Lung (tissue), 12 donors: ENCODE measurements around the gene KRTAP10-2. TPM values are rescaled to one million over a fixed set of nuclear protein-coding genes. Genes with fewer than 3 reads are reported as not detected.

Experiments
- ATAC-seq: fragments of 200-7000 bp; cut with Tn5 transposase; one replicate; pipeline ENCODE4 v1.9.1; 2020; ENCODE audit warnings: moderate number of reproducible peaks; ENCODE audit not compliant: insufficient read depth, low FRiP score
- DNase-seq, 3 donors: peaks; one replicate each; pipeline ENCODE4 v3.0.0-alpha.2; 2013 to 2017
- H3K27ac ChIP-seq, 2 donors: one replicate each; pipeline ENCODE4 v1.5.1; 2013; ENCODE audit warnings: mild to moderate bottlenecking in 2 of 2, moderate library complexity in 2 of 2, control low read depth in 1 of 2, inconsistent platforms in 1 of 2, low read depth in 1 of 2, low read length in 1 of 2
- H3K27me3 ChIP-seq, 3 donors: one replicate each; pipeline ENCODE4 v1.5.1; 2013; ENCODE audit warnings: low read length in 2 of 3; ENCODE audit not compliant: control insufficient read depth in 3 of 3, insufficient read depth in 3 of 3
- H3K36me3 ChIP-seq, 4 donors: one replicate each; pipeline ENCODE4 v1.5.1; 2013; ENCODE audit warnings: low read length in 4 of 4, mild to moderate bottlenecking in 1 of 4, moderate library complexity in 1 of 4; ENCODE audit not compliant: control insufficient read depth in 4 of 4, insufficient read depth in 4 of 4
- H3K4me1 ChIP-seq, 5 donors: one replicate each; pipeline ENCODE4 v1.5.1; 2013; ENCODE audit warnings: low read length in 5 of 5, mild to moderate bottlenecking in 2 of 5, moderate library complexity in 1 of 5; ENCODE audit not compliant: control insufficient read depth in 5 of 5, insufficient read depth in 5 of 5
- H3K4me3 ChIP-seq: one replicate; pipeline ENCODE4 v1.5.1; 2013; ENCODE audit warnings: mild to moderate bottlenecking, control low read depth, moderate library complexity
- H3K9ac ChIP-seq, 2 donors: one replicate each; pipeline ENCODE4 v1.5.1; 2013; ENCODE audit warnings: low read length in 2 of 2, control low read depth in 1 of 2; ENCODE audit not compliant: insufficient read depth in 1 of 2
- H3K9me3 ChIP-seq, 4 donors: one replicate each; pipeline ENCODE4 v1.5.1; 2013; ENCODE audit warnings: low read length in 3 of 4, mild to moderate bottlenecking in 1 of 4, moderate library complexity in 1 of 4; ENCODE audit not compliant: control insufficient read depth in 4 of 4, insufficient read depth in 3 of 4
- WGBS, 2 donors: extraction: QIAGEN DNeasy Blood & Tissue Kit; methylation state at CpG; one replicate each; pipeline ENCODE4 v1.1.7; 2013; 5-methylcytosine and 5-hydroxymethylcytosine counted together
- polyA plus RNA-seq, 2 donors: library from polyadenylated mRNA; stranded (reverse); fragments of 200-250 nt; gene quantifications; one replicate each; pipeline ENCODE4 v1.2.1, GENCODE V29; 2013
- total RNA-seq, 2 donors: library from RNA; depleted of rRNA in 1 of 2; stranded (reverse); fragments of >200 nt in 1 of 2; gene quantifications; one replicate each; pipeline ENCODE4 v1.2.1, GENCODE V29; 2014 to 2021
- TF ChIP-seq, protein P1 (sequence below): IDR thresholded peaks from 2 replicates; pipeline ENCODE4 v1.5.1; 2012; ENCODE audit warnings: mild to moderate bottlenecking; ENCODE audit errors: control extremely low read depth, extremely low read depth
- donor health status: control.
- donor health status: control.
- donor health status: Bipolar disorder and iron deficiency.
- donor health status: healthy.
- donor health status: DM: yes; HTN: yes; CAD: no.

KRTAP10-2 gene
- total and polyA plus RNA-seq, 4 donors: not detected

DNA sequence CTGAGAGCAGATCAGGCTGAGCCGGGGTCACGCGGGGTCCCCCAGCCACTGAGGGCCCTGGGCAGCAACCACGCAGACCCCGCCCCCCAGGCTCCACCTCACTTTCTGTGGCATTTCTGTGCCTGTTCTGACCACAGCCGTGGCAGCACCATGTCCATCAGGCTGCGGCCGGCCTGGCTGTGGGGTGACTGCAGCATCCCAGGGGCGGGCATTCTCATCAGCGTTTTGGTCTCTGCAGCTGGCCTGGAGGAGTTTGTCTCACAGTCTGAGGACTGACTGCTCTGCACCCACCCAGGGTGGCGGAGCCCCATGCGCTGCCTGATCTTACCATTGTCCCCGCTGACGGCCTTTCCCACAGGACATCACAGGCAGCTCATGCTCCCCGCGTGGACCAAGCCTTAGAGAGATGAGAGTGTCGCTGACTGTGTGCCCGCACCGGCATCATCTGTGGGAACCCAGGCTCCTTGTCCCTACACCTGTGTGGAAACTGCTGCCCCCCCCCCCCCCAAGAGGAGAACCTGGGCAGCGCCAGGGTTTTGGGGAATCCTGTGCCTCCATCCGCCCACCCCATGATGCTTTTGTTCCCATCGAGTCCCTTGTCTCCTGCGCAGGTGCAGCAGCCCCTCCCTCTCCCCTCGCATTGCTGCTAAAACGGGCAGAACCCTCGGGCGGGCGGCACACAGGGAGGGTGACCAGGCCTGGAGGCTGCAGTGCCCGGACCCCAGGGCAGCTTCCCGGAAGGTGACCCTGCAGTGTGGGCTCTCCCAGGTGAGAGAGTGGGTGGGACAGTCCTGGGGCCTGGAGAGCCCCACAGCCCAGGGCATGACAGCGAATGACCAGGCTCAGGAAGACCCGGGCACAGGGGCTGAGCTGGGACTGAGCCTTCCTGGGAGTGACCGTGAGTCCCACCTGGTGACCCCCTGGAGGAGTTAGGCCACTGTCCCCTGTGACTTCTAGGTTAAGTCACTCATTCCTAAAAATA lies 13.1 kb downstream of the KRTAP10-2 start:
- Histone ChIP-seq H3K9me3 (peaks cover 0 to 8% (median 1%) of the 10 kb centered on the region in 4 donors), H3K27ac (no peak overlapping the region), H3K9ac (no peak overlapping the region), H3K4me1 (no peaks in the 10 kb centered on the region), H3K27me3 (no peaks in the 10 kb centered on the region), H3K36me3 (no peaks in the 10 kb centered on the region), H3K4me3 (no peak overlapping the region)
- 92 to 96% methylated on average over 32 to 33 of the region's 33 CpGs for WGBS, 2 donors
- TF ChIP-seq, protein P1, sequence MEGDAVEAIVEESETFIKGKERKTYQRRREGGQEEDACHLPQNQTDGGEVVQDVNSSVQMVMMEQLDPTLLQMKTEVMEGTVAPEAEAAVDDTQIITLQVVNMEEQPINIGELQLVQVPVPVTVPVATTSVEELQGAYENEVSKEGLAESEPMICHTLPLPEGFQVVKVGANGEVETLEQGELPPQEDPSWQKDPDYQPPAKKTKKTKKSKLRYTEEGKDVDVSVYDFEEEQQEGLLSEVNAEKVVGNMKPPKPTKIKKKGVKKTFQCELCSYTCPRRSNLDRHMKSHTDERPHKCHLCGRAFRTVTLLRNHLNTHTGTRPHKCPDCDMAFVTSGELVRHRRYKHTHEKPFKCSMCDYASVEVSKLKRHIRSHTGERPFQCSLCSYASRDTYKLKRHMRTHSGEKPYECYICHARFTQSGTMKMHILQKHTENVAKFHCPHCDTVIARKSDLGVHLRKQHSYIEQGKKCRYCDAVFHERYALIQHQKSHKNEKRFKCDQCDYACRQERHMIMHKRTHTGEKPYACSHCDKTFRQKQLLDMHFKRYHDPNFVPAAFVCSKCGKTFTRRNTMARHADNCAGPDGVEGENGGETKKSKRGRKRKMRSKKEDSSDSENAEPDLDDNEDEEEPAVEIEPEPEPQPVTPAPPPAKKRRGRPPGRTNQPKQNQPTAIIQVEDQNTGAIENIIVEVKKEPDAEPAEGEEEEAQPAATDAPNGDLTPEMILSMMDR: no peak
- DNase-seq (peak in 1 of 3 donors; percentile 6), ATAC-seq (no peak)

DNA sequence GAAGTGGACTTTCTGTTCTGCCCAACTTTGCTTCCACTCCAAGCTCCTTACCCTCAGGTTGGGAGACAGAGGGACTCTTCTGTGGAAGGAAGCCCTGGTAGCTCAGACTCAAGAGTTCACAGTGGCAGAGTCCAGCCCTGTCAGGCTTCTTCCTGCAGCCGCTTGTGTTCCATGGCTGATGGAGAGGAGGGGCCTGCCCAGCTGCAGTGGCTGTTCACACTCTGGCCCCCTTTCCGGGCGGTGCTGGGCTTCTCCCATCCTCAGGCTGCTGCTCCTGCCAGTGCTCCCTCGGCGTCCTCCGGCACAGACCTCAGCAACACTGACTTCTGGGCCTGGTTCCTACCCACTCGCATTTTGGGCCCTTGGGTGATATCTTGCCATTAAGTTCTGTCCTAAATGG lies 15.3 kb downstream of the KRTAP10-2 start:
- peaks cover 0 to 9% (median 0%) of the 10 kb centered on the region in 4 donors for H3K9me3 ChIP-seq
- TF ChIP-seq, protein P1: no peak
- no peak for ATAC-seq
- 57 to 77% methylated on average over 7 of the region's 7 CpGs for WGBS, 2 donors
- no peak overlapping the region for H3K4me3 ChIP-seq
- no peaks in the 10 kb centered on the region for H3K27me3 ChIP-seq
- DNase-seq: peak in 2 of 3 donors; percentile 12
- H3K36me3 ChIP-seq: no peaks in the 10 kb centered on the region
- no peak overlapping the region for H3K9ac ChIP-seq
- no peak overlapping the region for H3K27ac ChIP-seq
- no peaks in the 10 kb centered on the region for H3K4me1 ChIP-seq

GRCh38 chr21:44534688-44535087 lies 16.6 kb downstream of the KRTAP10-2 start:
- Histone ChIP-seq H3K4me3 (no peak overlapping the region), H3K4me1 (no peaks in the 10 kb centered on the region), H3K27me3 (no peaks in the 10 kb centered on the region), H3K9ac (no peak overlapping the region), H3K36me3 (no peaks in the 10 kb centered on the region), H3K9me3 (peaks cover 0 to 4% (median 0%) of the 10 kb centered on the region in 4 donors), H3K27ac (no peak overlapping the region)
- ATAC-seq (no peak), DNase-seq (no peak)
- 89% methylated on average over 6 of the region's 6 CpGs for WGBS, 2 donors
- TF ChIP-seq, protein P1: no peak
